A549 (cell line): ENCODE results near the gene SRCIN1. TPM values are rescaled to one million over a fixed set of nuclear protein-coding genes. Genes with fewer than 3 reads are reported as not detected.

Experiments
- ATAC-seq, 2 experiments: fragments of 200-7000 bp in 1 of 2; fragments of >200 bp in 1 of 2; cut with Nextera tagmentation in 1 of 2; cut with Tn5 transposase in 1 of 2; 3 replicates each; pipeline versions ENCODE4 v1.8.0 to v1.9.1; 2018 to 2020; ENCODE audit warnings: mild to moderate bottlenecking in 1 of 2, moderate library complexity in 1 of 2
- CTCF ChIA-PET: fragments of 300-600 bp; sonication (Branson Sonifier 250); formaldehyde crosslinking; extraction: SDS; loops from one replicate; lab custom pipeline; 2021; ENCODE audit warnings: antibody characterized with exemption, inconsistent platforms; lab: Yijun Ruan, JAX
- POLR2A ChIA-PET: fragments of 350-600 bp; formaldehyde crosslinking; extraction: SDS; loops from one replicate; lab custom pipeline; 2021; ENCODE audit warnings: antibody characterized with exemption, inconsistent platforms; lab: Yijun Ruan, JAX
- DNase-seq, 2 experiments: peaks; one replicate each; pipeline versions ENCODE4 v3.0.0 to v3.0.0-alpha.2; 2011 to 2016; ENCODE audit warnings: low read depth in 1 of 2, low spot score in 1 of 2
- FAIRE-seq: peaks from 2 replicates; lab custom pipeline; 2011; peaks lifted over from hg19 to GRCh38; lab: Jason Lieb, UNC
- H3K27ac ChIP-seq, 2 experiments: fragments of >200 bp; sonication (Bioruptor Twin); formaldehyde crosslinking; 3 replicates each; pipeline ENCODE4 v1.5.1; 2016 to 2017
- H3K4me1 ChIP-seq: fragments of >200 bp; sonication (Bioruptor Twin); formaldehyde crosslinking; 3 replicates; pipeline ENCODE4 v1.6.1; 2016
- H3K4me2 ChIP-seq: fragments of >200 bp; sonication (Bioruptor Twin); formaldehyde crosslinking; 3 replicates; pipeline ENCODE4 v1.6.1; 2016
- H3K4me3 ChIP-seq: fragments of >200 bp; sonication (Bioruptor Twin); formaldehyde crosslinking; 3 replicates; pipeline ENCODE4 v1.5.1; 2016
- H3K9me3 ChIP-seq: fragments of >200 bp; sonication (Bioruptor Twin); formaldehyde crosslinking; 3 replicates; pipeline ENCODE4 v1.6.1; 2016
- CBX2 ChIP-seq: fragments of 200-600 bp; sonication (generic); IDR thresholded peaks from 2 replicates; pipeline ENCODE4 v1.6.1; 2016; ENCODE audit warnings: low read depth, mild to moderate bottlenecking, borderline replicate concordance
- CBX8 ChIP-seq: fragments of 200-600 bp; sonication (generic); IDR thresholded peaks from 2 replicates; pipeline ENCODE4 v1.6.1; 2016
- CEBPB ChIP-seq, 2 experiments: fragments of >200 bp in 1 of 2; sonication (Bioruptor Twin) in 1 of 2; formaldehyde crosslinking in 1 of 2; IDR thresholded peaks; 2 replicates each; pipeline ENCODE4 v1.6.1; 2012 to 2016
- EHF ChIP-seq: fragments of 250-450 bp; sonication (Bioruptor Pico); IDR thresholded peaks from 2 replicates; pipeline ENCODE4 v1.5.0; 2020; ENCODE audit warnings: mild to moderate bottlenecking
- FOSB ChIP-seq: fragments of 250-450 bp; sonication (Bioruptor Pico); IDR thresholded peaks from 2 replicates; pipeline ENCODE4 v1.5.0; 2020; ENCODE audit warnings: mild to moderate bottlenecking, moderate library complexity
- FOXS1 ChIP-seq: fragments of 250-450 bp; sonication (Bioruptor Pico); IDR thresholded peaks from 2 replicates; pipeline ENCODE4 v1.5.0; 2020; ENCODE audit warnings: mild to moderate bottlenecking, moderate library complexity
- HOXB5 ChIP-seq: fragments of 250-450 bp; sonication (Bioruptor Pico); IDR thresholded peaks from 2 replicates; pipeline ENCODE4 v1.5.0; 2020; ENCODE audit warnings: mild to moderate bottlenecking, moderate library complexity
- JUN ChIP-seq, 2 experiments: fragments of >200 bp; sonication (Bioruptor Twin); formaldehyde crosslinking; IDR thresholded peaks; 2 replicates in 1 of 2; 3 replicates in 1 of 2; pipeline ENCODE4 v1.6.1; 2016 to 2017
- MAFK ChIP-seq: fragments of 450-650 bp; IDR thresholded peaks from 2 replicates; pipeline ENCODE4 v1.6.1; 2014; ENCODE audit not compliant: partially characterized antibody
- NFE2L2 ChIP-seq: fragments of 150-350 bp; conservative IDR thresholded peaks from 2 replicates; pipeline ENCODE4 v1.6.1; 2014; ENCODE audit warnings: low read length
- NPAS2 ChIP-seq: fragments of 250-450 bp; sonication (Bioruptor Pico); IDR thresholded peaks from 2 replicates; pipeline ENCODE4 v1.8.0; 2022; ENCODE audit warnings: mild to moderate bottlenecking, moderate library complexity, borderline replicate concordance
- PHF8 ChIP-seq: fragments of 200-600 bp; sonication (generic); IDR thresholded peaks from 2 replicates; pipeline ENCODE4 v1.6.1; 2016; ENCODE audit warnings: low read depth, mild to moderate bottlenecking, antibody characterized with exemption, moderate library complexity, borderline replicate concordance
- POLR2A ChIP-seq: IDR thresholded peaks from 2 replicates; pipeline ENCODE4 v1.6.1; 2012; ENCODE audit warnings: mild to moderate bottlenecking, low read length
- RFX5 ChIP-seq: fragments of 450-650 bp; IDR thresholded peaks from 2 replicates; pipeline ENCODE4 v1.7.1; 2014; ENCODE audit warnings: antibody characterized with exemption, mild to moderate bottlenecking, moderate library complexity
- SMC3 ChIP-seq: fragments of >200 bp; sonication (Bioruptor Twin); formaldehyde crosslinking; IDR thresholded peaks from 3 replicates; pipeline ENCODE4 v1.6.1; 2018; ENCODE audit warnings: inconsistent platforms
- SREBF2 ChIP-seq: fragments of 450-650 bp; IDR thresholded peaks from 2 replicates; pipeline ENCODE4 v1.6.1; 2014; ENCODE audit warnings: mild to moderate bottlenecking, moderate library complexity
- ZC3H11A ChIP-seq: fragments of 450-650 bp; IDR thresholded peaks from 2 replicates; pipeline ENCODE4 v1.6.1; 2014; ENCODE audit warnings: antibody characterized with exemption, mild to moderate bottlenecking
- WGBS: methylation state at CpG from one replicate; pipeline ENCODE4 v1.1.6; 2017; ENCODE audit errors: missing lambda C conversion rate; 5-methylcytosine and 5-hydroxymethylcytosine counted together
- polyA plus RNA-seq, 4 experiments: library from polyadenylated mRNA; depleted of rRNA in 3 of 4; stranded (reverse); fragments of >200 nt; fragmentation: RNase III in 1 of 4; extraction: RNeasy Plus Mini Kit Qiagen cat#74134 plus additional on column Dnase treatment in 1 of 4; gene quantifications; 2 replicates in 3 of 4; 3 replicates in 1 of 4; pipeline ENCODE4 v1.2.3, GENCODE V29; 2011 to 2017
- TF ChIP-seq, protein P1 (sequence below): IDR thresholded peaks from 2 replicates; pipeline ENCODE4 v1.6.1; 2012
- TF ChIP-seq, protein P2 (sequence below): IDR thresholded peaks from 2 replicates; pipeline ENCODE4 v1.6.1; 2012
- TF ChIP-seq, protein P3 (sequence below): IDR thresholded peaks from 2 replicates; pipeline ENCODE4 v1.6.1; 2012; ENCODE audit warnings: low read depth, borderline replicate concordance
- TF ChIP-seq, protein P4 (sequence below): fragments of 150-350 bp; IDR thresholded peaks from 2 replicates; pipeline ENCODE4 v1.6.1; 2014; ENCODE audit warnings: low read depth, mild to moderate bottlenecking, low read length
- TF ChIP-seq, protein P5 (sequence below): fragments of >200 bp; sonication (Bioruptor Twin); formaldehyde crosslinking; IDR thresholded peaks from 3 replicates; pipeline ENCODE4 v1.5.1; 2016
- TF ChIP-seq, protein P6 (sequence below): fragments of 250-450 bp; sonication (Bioruptor Pico); IDR thresholded peaks from 2 replicates; pipeline ENCODE4 v1.5.0; 2020; ENCODE audit warnings: low read depth, mild to moderate bottlenecking, moderate library complexity
- TF ChIP-seq, protein P7 (sequence below): fragments of 450-650 bp; IDR thresholded peaks from 2 replicates; pipeline ENCODE4 v1.6.1; 2014; ENCODE audit warnings: antibody characterized with exemption

SRCIN1 gene
- polyA plus RNA-seq, 2 of the 4 experiments (the other 2 are of a cell fraction) = 1.4 to 2.1 TPM

DNA sequence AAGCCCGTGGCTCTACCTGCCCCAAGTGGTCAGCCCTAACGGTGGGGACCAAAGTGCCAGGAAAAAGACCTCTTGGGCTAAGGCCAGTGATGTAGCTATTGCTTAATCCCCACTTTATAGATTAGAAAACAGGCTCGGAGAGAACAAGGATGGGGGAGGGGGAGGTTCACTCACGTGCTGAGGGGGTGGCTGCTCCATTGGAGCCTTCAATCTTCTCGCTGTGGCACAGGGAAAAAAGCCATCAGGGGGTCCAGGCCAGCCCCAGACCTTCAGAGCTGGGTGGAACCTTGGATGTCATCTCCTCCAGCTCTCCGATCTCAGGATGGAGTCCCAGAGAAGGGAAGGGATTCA is 45.9 kb downstream of the SRCIN1 start (continued):
- TF ChIP-seq FOXS1 (CRISPR knock-in tag) = no peak
- no peak for TF ChIP-seq ZC3H11A

DNA sequence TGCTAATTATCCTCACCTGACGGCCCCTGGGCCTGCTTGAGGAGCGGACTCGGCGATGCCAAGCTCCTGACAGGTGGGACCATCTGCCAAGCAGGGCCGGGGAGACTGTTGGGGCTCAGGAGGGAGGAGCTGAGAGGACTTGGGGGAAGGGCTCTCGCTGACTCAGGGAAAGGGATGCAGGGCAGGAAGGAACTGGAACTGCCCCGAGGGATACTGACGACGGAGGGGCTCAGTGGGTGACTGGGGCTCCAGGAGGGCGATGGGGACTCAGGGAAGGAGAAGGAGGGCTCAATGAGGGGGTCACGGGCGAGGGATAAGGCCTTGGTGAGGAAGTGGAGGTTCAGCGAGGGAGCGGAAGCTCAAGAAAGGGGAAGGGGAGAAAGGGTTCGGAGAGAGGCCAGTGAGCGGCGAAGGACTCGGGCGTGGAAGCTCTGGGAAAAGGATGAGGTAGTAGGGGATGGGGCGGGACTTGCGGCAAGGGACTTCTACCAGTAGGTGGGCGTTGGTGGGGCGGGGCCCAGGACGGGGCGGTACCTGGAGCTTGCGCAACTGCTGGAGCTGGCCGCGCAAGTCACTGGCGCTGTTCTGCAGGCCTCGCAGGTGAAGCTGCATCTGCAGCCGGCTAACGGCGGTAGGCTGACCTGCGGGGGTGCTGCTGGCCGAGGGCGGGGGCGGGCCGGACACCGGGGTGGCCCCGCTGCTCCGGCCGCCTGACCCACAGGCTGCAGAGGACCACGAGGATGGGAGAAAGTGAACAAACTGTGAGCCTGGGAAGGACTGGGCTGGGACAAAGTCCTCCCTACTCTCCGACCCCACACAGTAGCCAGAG is 46.5 kb downstream of the SRCIN1 start:
- DNase-seq (peak; percentile 96 to 98), FAIRE-seq (no peak), ATAC-seq (peak; percentile 67 to 82)
- Histone ChIP-seq H3K4me2 (peak overlapping the region; percentile 89), H3K27ac (peak overlapping the region; percentile 68 to 88), H3K9me3 (no peaks in the 10 kb centered on the region), H3K4me1 (peaks cover 16% of the 10 kb centered on the region), H3K4me3 (peak overlapping the region; percentile 44)
- TF ChIP-seq MAFK = peak; percentile 80
- TF ChIP-seq EHF (CRISPR knock-in tag) = no peak
- no peak for TF ChIP-seq NPAS2 (CRISPR knock-in tag)
- TF ChIP-seq NFE2L2 = no peak
- TF ChIP-seq, protein P1, sequence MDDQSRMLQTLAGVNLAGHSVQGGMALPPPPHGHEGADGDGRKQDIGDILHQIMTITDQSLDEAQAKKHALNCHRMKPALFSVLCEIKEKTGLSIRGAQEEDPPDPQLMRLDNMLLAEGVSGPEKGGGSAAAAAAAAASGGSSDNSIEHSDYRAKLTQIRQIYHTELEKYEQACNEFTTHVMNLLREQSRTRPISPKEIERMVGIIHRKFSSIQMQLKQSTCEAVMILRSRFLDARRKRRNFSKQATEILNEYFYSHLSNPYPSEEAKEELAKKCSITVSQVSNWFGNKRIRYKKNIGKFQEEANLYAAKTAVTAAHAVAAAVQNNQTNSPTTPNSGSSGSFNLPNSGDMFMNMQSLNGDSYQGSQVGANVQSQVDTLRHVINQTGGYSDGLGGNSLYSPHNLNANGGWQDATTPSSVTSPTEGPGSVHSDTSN = no peak
- TF ChIP-seq JUN (IDR thresholded peaks at IDR 0.05) = no peak
- 0 out of 2 replicates have a peak, but pooled peaks have one; percentile 19 for TF ChIP-seq HOXB5
- TF ChIP-seq, protein P2, sequence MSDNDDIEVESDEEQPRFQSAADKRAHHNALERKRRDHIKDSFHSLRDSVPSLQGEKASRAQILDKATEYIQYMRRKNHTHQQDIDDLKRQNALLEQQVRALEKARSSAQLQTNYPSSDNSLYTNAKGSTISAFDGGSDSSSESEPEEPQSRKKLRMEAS = peak; percentile 78
- TF ChIP-seq, protein P3, sequence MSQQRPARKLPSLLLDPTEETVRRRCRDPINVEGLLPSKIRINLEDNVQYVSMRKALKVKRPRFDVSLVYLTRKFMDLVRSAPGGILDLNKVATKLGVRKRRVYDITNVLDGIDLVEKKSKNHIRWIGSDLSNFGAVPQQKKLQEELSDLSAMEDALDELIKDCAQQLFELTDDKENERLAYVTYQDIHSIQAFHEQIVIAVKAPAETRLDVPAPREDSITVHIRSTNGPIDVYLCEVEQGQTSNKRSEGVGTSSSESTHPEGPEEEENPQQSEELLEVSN = peak; percentile 68; the same call in 1 of the 2 replicates
- peak; percentile 98 to 99 for TF ChIP-seq CEBPB (IDR thresholded peaks at IDR 0.05)
- peak; percentile 49 for TF ChIP-seq POLR2A
- TF ChIP-seq, protein P4, sequence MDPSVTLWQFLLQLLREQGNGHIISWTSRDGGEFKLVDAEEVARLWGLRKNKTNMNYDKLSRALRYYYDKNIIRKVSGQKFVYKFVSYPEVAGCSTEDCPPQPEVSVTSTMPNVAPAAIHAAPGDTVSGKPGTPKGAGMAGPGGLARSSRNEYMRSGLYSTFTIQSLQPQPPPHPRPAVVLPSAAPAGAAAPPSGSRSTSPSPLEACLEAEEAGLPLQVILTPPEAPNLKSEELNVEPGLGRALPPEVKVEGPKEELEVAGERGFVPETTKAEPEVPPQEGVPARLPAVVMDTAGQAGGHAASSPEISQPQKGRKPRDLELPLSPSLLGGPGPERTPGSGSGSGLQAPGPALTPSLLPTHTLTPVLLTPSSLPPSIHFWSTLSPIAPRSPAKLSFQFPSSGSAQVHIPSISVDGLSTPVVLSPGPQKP = no peak
- TF ChIP-seq CBX8 = no peak
- TF ChIP-seq, protein P5, sequence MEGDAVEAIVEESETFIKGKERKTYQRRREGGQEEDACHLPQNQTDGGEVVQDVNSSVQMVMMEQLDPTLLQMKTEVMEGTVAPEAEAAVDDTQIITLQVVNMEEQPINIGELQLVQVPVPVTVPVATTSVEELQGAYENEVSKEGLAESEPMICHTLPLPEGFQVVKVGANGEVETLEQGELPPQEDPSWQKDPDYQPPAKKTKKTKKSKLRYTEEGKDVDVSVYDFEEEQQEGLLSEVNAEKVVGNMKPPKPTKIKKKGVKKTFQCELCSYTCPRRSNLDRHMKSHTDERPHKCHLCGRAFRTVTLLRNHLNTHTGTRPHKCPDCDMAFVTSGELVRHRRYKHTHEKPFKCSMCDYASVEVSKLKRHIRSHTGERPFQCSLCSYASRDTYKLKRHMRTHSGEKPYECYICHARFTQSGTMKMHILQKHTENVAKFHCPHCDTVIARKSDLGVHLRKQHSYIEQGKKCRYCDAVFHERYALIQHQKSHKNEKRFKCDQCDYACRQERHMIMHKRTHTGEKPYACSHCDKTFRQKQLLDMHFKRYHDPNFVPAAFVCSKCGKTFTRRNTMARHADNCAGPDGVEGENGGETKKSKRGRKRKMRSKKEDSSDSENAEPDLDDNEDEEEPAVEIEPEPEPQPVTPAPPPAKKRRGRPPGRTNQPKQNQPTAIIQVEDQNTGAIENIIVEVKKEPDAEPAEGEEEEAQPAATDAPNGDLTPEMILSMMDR = peak; percentile 25; the same call in 1 of the 3 replicates
- WGBS = 3% methylated on average over 30 of the region's 44 CpGs
- ChIA-PET POLR2A (interaction anchor here (0.7 to 2.2 kb wide), 8 partner anchors 9 to 108 kb away, joined by 3 to 10 read pairs (median 3); no protein-coding TSS in a partner anchor), CTCF (interaction anchor here (0.5 to 28.4 kb wide), 35 partner anchors 9 to 565 kb away, joined by 3 to 948 read pairs (median 6); partner anchors contain the start of gene SRCIN1)

DNA sequence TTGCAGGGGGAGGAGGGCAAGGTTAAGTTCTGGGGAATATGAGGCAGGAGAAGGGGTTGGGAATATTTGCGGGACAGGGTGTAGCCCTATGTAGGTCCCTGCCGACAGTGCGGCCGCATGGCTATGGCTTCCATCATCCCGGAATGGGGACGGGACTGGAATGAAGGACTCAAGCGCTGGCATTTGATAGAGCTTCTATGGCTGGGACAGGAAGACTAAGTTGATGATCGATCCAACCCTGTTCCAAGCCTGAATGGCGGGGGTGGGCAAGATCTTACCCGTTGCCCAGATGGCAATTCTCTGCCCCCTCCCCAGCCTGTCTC is 47.1 kb downstream of the SRCIN1 start:
- TF ChIP-seq NFE2L2 (no peak), HOXB5 (no peak), SMC3 (no peak), PHF8 (no peak), JUN (IDR thresholded peaks at IDR 0.05) (no peak), CBX2 (no peak), CBX8 (no peak), FOSB (CRISPR knock-in tag) (no peak), SREBF2 (no peak), RFX5 (no peak)
- TF ChIP-seq, protein P4 = no peak
- TF ChIP-seq, protein P6, sequence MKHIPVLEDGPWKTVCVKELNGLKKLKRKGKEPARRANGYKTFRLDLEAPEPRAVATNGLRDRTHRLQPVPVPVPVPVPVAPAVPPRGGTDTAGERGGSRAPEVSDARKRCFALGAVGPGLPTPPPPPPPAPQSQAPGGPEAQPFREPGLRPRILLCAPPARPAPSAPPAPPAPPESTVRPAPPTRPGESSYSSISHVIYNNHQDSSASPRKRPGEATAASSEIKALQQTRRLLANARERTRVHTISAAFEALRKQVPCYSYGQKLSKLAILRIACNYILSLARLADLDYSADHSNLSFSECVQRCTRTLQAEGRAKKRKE (CRISPR knock-in tag) = no peak
- TF ChIP-seq, protein P7, sequence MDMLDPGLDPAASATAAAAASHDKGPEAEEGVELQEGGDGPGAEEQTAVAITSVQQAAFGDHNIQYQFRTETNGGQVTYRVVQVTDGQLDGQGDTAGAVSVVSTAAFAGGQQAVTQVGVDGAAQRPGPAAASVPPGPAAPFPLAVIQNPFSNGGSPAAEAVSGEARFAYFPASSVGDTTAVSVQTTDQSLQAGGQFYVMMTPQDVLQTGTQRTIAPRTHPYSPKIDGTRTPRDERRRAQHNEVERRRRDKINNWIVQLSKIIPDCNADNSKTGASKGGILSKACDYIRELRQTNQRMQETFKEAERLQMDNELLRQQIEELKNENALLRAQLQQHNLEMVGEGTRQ = no peak
- ChIA-PET CTCF (interaction anchor here (0.6 to 28.4 kb wide), 52 partner anchors 9 to 565 kb away, joined by 3 to 948 read pairs (median 5); partner anchors contain the start of gene SRCIN1), POLR2A (interaction anchor here (0.6 to 2.2 kb wide), 10 partner anchors 11 to 232 kb away, joined by 3 to 10 read pairs (median 4); no protein-coding TSS in a partner anchor)
- ATAC-seq (peak; percentile 40 to 53), DNase-seq (peak in 1 of 2 experiments; percentile 54), FAIRE-seq (no peak)
- H3K4me2 ChIP-seq = peak overlapping the region; percentile 89
- H3K4me3 ChIP-seq = peak overlapping the region; percentile 44
- H3K4me1 ChIP-seq = peaks cover 16% of the 10 kb centered on the region
- 2% methylated on average over 10 of the region's 10 CpGs for WGBS
- H3K27ac ChIP-seq = peak overlapping the region; percentile 68 to 88
- no peaks in the 10 kb centered on the region for H3K9me3 ChIP-seq
